Measurements from ENCODE around the gene AKAP9. TPM values are rescaled to one million over a fixed set of nuclear protein-coding genes. Genes with fewer than 3 reads are reported as not detected.
"Not testable (repeated sequence)": the region's sequence is repeated elsewhere in the genome, so short reads cannot be mapped to it uniquely, and the experiment has no call there.

AKAP9 gene
- total RNA-seq, 4 donors from 2014 or later, result 49.4 to 192 (median 68.0) TPM

DNA sequence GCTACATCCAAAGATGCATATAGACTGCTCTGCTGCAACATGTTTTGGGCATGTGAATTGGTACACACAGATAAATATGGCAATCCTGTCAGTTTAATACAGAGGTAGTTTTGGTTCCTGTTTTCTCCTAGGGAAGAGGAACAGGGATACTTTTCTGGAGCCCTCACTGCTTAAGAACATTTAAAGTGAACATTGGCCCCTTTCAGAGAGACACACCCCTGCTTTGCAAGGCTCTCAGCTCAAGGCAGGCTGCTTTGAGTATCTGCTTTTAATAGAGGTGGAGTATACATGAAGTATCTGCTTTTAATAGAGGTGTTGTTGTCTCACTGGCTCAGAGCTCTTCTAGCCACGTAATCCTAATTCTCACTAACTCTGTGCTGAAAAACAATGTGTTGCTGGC is 154.7 kb downstream of the AKAP9 start:
- H3K9me3 ChIP-seq, result no peaks in the 10 kb centered on the region
- H3K36me3 ChIP-seq, result peaks cover 93% of the 10 kb centered on the region
- no peak overlapping the region for H3K27ac ChIP-seq
- WGBS, result 78% methylated on average over 1 of the region's 1 CpG
- DNase-seq (ENCODE audit: low spot score in 2 of 2), result no peak
- no peaks in the 10 kb centered on the region for H3K4me1 ChIP-seq
- H3K4me3 ChIP-seq, result no peak overlapping the region
- H3K27me3 ChIP-seq, result no peaks in the 10 kb centered on the region
- TF ChIP-seq EP300 (IDR thresholded peaks at IDR 0.05), result no peak
- no peak for TF ChIP-seq POLR2A (IDR thresholded peaks at IDR 0.05)
- no peak for TF ChIP-seq POLR2AphosphoS5 (IDR thresholded peaks at IDR 0.05)
- TF ChIP-seq, protein P1, sequence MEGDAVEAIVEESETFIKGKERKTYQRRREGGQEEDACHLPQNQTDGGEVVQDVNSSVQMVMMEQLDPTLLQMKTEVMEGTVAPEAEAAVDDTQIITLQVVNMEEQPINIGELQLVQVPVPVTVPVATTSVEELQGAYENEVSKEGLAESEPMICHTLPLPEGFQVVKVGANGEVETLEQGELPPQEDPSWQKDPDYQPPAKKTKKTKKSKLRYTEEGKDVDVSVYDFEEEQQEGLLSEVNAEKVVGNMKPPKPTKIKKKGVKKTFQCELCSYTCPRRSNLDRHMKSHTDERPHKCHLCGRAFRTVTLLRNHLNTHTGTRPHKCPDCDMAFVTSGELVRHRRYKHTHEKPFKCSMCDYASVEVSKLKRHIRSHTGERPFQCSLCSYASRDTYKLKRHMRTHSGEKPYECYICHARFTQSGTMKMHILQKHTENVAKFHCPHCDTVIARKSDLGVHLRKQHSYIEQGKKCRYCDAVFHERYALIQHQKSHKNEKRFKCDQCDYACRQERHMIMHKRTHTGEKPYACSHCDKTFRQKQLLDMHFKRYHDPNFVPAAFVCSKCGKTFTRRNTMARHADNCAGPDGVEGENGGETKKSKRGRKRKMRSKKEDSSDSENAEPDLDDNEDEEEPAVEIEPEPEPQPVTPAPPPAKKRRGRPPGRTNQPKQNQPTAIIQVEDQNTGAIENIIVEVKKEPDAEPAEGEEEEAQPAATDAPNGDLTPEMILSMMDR (IDR thresholded peaks at IDR 0.05), result no peak

DNA sequence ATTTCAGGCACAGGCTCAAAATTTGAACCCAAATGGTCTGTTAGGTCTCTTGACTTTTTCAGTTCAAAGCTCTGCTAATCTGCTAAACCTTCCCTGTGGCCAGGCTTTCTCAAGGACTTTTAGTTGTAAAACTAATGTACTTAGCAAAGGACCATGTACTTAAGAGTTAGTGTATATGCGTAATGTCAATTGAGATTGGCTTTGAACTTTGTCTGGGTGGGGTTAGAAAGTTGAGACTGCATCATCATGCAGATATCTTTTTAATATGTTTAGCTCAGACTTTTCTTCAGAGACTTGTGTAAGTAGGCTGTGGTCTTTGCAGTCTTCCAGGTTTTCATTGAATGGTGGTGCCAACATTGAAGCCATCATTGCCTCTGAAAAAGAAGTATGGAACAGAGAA is 159.9 kb downstream of the AKAP9 start:
- TF ChIP-seq POLR2A (IDR thresholded peaks at IDR 0.05), result no peak
- Histone ChIP-seq H3K9me3 (no peaks in the 10 kb centered on the region), H3K4me3 (no peak overlapping the region), H3K36me3 (peaks cover 92% of the 10 kb centered on the region), H3K27ac (no peak overlapping the region), H3K27me3 (no peaks in the 10 kb centered on the region), H3K4me1 (no peaks in the 10 kb centered on the region)
- no peak for DNase-seq (ENCODE audit: low spot score in 2 of 2)
- 89% methylated on average over 1 of the region's 1 CpG for WGBS

DNA sequence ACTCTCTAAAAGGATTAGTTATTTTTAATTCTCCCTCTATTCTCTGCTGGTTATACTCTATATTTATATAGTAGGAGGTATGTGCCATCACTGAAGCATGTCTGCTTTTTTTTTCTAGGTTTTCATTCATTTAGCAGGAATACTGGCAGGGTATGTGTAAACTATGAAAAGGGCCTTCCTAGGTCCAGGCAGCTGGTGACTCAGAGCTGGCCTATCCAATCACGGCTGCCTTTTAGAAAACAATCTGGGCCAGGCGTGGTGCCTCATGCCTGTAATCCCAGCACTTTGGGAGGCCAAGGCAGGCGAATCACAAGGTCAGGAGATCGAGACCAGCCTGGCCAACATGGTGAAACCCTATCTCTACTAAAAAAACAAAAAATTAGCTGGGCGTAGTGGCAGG is 162.2 kb downstream of the AKAP9 start:
- not testable (repeated sequence) for H3K9me3 ChIP-seq; DNase-seq (ENCODE audit: low spot score in 2 of 2); H3K27me3 ChIP-seq; H3K27ac ChIP-seq; H3K4me1 ChIP-seq; H3K4me3 ChIP-seq
- 98% methylated on average over 5 of the region's 5 CpGs for WGBS
- H3K36me3 ChIP-seq, result peaks cover 92% of the 10 kb centered on the region

DNA sequence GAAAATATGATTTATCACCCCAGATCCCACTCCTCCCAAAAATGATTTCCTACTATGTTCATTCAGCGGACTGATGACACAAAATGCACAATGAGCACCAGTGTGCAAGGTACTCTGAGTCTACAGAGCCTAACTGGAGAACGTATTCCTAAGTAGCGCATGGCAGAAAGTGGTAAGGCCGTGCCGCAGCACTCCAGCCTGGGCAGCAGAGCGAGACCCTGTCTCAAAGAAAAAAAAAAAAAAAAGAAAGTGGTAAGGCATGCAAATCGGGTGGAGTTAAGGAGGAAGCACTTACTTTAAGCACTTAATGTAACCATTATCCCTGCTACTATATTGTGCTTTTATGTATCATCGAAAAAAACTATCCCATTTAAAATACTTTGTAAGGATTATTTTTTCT is 168.2 kb downstream of the AKAP9 start:
- WGBS, result 96% methylated on average over 8 of the region's 8 CpGs
- TF ChIP-seq, protein P1 (IDR thresholded peaks at IDR 0.05), result no peak
- TF ChIP-seq POLR2A (IDR thresholded peaks at IDR 0.05), result no peak
- no peak for TF ChIP-seq EP300 (IDR thresholded peaks at IDR 0.05)
- TF ChIP-seq POLR2AphosphoS5 (IDR thresholded peaks at IDR 0.05), result no peak
- no peak overlapping the region for H3K4me3 ChIP-seq

DNA sequence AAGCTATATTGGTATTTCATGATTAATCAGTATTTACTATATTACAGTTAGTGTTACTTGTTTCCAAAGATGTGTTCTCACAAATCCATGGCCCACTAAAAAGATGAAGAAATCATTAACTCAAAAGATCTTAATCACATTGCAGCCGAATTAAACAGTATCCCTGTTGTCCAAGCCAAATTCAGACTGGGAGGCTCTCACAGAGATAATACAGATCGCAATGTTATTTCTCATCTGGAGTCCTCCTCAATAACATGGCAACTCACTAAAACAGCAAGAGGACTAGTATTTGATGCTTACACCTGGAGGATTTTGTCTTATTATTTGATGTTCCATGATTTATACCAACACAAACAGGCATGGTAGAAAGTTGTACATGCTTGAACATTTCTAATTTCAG is 170.2 kb downstream of the AKAP9 start:
- no peaks in the 10 kb centered on the region for H3K9me3 ChIP-seq
- no peaks in the 10 kb centered on the region for H3K27me3 ChIP-seq
- no peaks in the 10 kb centered on the region for H3K4me1 ChIP-seq
- H3K27ac ChIP-seq, result no peak overlapping the region
- H3K4me3 ChIP-seq, result no peak overlapping the region
- 88% methylated on average over 2 of the region's 2 CpGs for WGBS
- no peak for TF ChIP-seq POLR2AphosphoS5 (IDR thresholded peaks at IDR 0.05)
- TF ChIP-seq POLR2A (IDR thresholded peaks at IDR 0.05), result no peak
- TF ChIP-seq EP300 (IDR thresholded peaks at IDR 0.05), result no peak
- TF ChIP-seq, protein P1 (IDR thresholded peaks at IDR 0.05), result no peak
- peaks cover 70% of the 10 kb centered on the region for H3K36me3 ChIP-seq
- DNase-seq (ENCODE audit: low spot score in 2 of 2), result no peak

More for the DNA sequence above, 168.2 kb downstream of the AKAP9 start:
- Histone ChIP-seq H3K4me1 (no peaks in the 10 kb centered on the region), H3K27me3 (no peaks in the 10 kb centered on the region), H3K27ac (no peak overlapping the region), H3K9me3 (no peaks in the 10 kb centered on the region), H3K36me3 (peaks cover 78% of the 10 kb centered on the region)
- DNase-seq (ENCODE audit: low spot score in 2 of 2), result no peak

DNA sequence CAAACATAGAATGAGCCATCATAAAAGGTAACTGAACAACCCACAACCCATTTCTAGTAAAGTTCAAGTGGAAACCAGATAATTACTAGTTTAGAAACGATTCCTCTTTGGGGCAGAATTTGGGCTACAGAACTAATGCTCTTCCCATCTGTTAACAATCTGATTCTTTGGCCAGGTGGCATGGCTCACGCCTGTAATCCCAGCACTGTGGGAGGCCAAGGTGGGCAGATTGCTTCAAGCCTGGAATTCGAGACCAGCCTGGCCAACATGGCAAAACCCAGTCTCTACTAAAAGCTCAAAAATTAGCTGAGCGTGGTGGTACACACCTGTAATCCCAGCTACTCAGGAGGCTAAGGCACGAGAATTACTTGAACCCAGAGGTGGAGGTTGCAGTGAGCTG is 175.2 kb downstream of the AKAP9 start:
- no peak overlapping the region for H3K4me3 ChIP-seq
- no peak for TF ChIP-seq EP300 (IDR thresholded peaks at IDR 0.05)
- no peak for TF ChIP-seq POLR2A (IDR thresholded peaks at IDR 0.05)
- no peak for TF ChIP-seq POLR2AphosphoS5 (IDR thresholded peaks at IDR 0.05)
- TF ChIP-seq, protein P1 (IDR thresholded peaks at IDR 0.05), result no peak
- no peaks in the 10 kb centered on the region for H3K27me3 ChIP-seq
- H3K27ac ChIP-seq, result no peak overlapping the region
- peaks cover 27% of the 10 kb centered on the region for H3K36me3 ChIP-seq
- WGBS, result 98% methylated on average over 5 of the region's 5 CpGs
- no peak for DNase-seq (ENCODE audit: low spot score in 2 of 2)
- H3K9me3 ChIP-seq, result no peaks in the 10 kb centered on the region
- H3K4me1 ChIP-seq, result no peaks in the 10 kb centered on the region

Measured in suprapubic skin (tissue), 4 donors.